Measurements from ENCODE around the gene FLOT2. TPM values are rescaled to one million over a fixed set of nuclear protein-coding genes. Genes with fewer than 3 reads are reported as not detected.
"Not testable (repeated sequence)": the region's sequence is repeated elsewhere in the genome, so short reads cannot be mapped to it uniquely, and the experiment has no call there.

FLOT2 gene
- total RNA-seq, 1 experiment from 2014 or later = 55.6 TPM

- no peak for DNase-seq (ENCODE audit: low spot score)
Observed at GRCh38 chr17:28843816-28844148, 53.8 kb downstream of the FLOT2 start.

- peak; percentile 86 for DNase-seq (ENCODE audit: low spot score)
Observed at GRCh38 chr17:28842282-28843012, 55.1 kb downstream of the FLOT2 start, which contains the start of gene FAM222B. FAM222B (minus strand) TSS chr17:28842790; CDS start chr17:28766667, 76,123 bp downstream.

GRCh38 chr17:28841901-28842281 is 55.6 kb downstream of the FLOT2 start:
- peak; percentile 28 for DNase-seq (ENCODE audit: low spot score)

- no peak for DNase-seq (ENCODE audit: low spot score)
Observed at GRCh38 chr17:28839221-28839620, 58.3 kb downstream of the FLOT2 start.

GRCh38 chr17:28836541-28836940 is 61.0 kb downstream of the FLOT2 start:
- not testable (repeated sequence) for DNase-seq (ENCODE audit: low spot score)

- DNase-seq (ENCODE audit: low spot score) = no peak
Observed at GRCh38 chr17:28834420-28834819, 63.1 kb downstream of the FLOT2 start.

Small RNAs within 50 kb of the gene (small RNA-seq; reads per million reads assigned to genes)
- gene RF00019 = not detected

Other genes with a start within 250 kb of the FLOT2 start
- 50.7 and 52.6 TPM in 2 replicates for gene SDF2, start 235.8 kb downstream of the FLOT2 start, total RNA-seq (2014; rRNA removed; shearing (Covaris generic))
- 48.1 and 57.9 TPM in 2 replicates for gene SUPT6H, start 235.5 kb downstream of the FLOT2 start, total RNA-seq (2014; rRNA removed; shearing (Covaris generic))
- 1.7 and 3.8 TPM in 2 replicates for gene PROCA1, start 185.8 kb downstream of the FLOT2 start, total RNA-seq (2014; rRNA removed; shearing (Covaris generic))
- 0.97 TPM in 1 of 2 replicates, not detected in the other for gene RAB34, start 179.9 kb downstream of the FLOT2 start, total RNA-seq (2014; rRNA removed; shearing (Covaris generic))
- 601 and 602 TPM in 2 replicates for gene RPL23A, start 177.7 kb downstream of the FLOT2 start, total RNA-seq (2014; rRNA removed; shearing (Covaris generic))
- gene TLCD1, start 171.5 kb downstream of the FLOT2 start, total RNA-seq (2014; rRNA removed; shearing (Covaris generic)) = 30.6 and 44.6 TPM in 2 replicates
- gene NEK8, start 168.9 kb downstream of the FLOT2 start, total RNA-seq (2014; rRNA removed; shearing (Covaris generic)) = 13.9 and 15.0 TPM in 2 replicates
- 295 and 307 TPM in 2 replicates for gene TRAF4, start 153.7 kb downstream of the FLOT2 start, total RNA-seq (2014; rRNA removed; shearing (Covaris generic))
- 9.5 and 13.0 TPM in 2 replicates for gene FAM222B, start 54.9 kb downstream of the FLOT2 start, total RNA-seq (2014; rRNA removed; shearing (Covaris generic))
- 29.1 and 33.0 TPM in 2 replicates for gene ERAL1, start 42.7 kb downstream of the FLOT2 start, total RNA-seq (2014; rRNA removed; shearing (Covaris generic))
- gene DHRS13, start 5.3 kb upstream of the FLOT2 start, total RNA-seq (2014; rRNA removed; shearing (Covaris generic)) = 15.2 and 17.6 TPM in 2 replicates
- 32.0 and 34.7 TPM in 2 replicates for gene PHF12, start 53.8 kb upstream of the FLOT2 start, total RNA-seq (2014; rRNA removed; shearing (Covaris generic))
- gene SEZ6, start 108.3 kb upstream of the FLOT2 start, total RNA-seq (2014; rRNA removed; shearing (Covaris generic)) = 0.05 TPM in 1 of 2 replicates, not detected in the other
- gene PIPOX, start 145.4 kb upstream of the FLOT2 start, total RNA-seq (2014; rRNA removed; shearing (Covaris generic)) = 0.47 and 2.2 TPM in 2 replicates